ENCODE results near the gene NBPF11. TPM values are rescaled to one million over a fixed set of nuclear protein-coding genes. Genes with fewer than 3 reads are reported as not detected.

NBPF11 gene
- total RNA-seq, 4 donors from 2014 or later: 11.4 to 17.6 (median 14.1) TPM

- no peak for DNase-seq
- Histone ChIP-seq H3K4me3 (replicated peaks in 1 of 3) (no peak overlapping the region), H3K36me3 (no peaks in the 10 kb centered on the region), H3K27me3 (no peaks in the 10 kb centered on the region), H3K9me3 (no peaks in the 10 kb centered on the region), H3K4me1 (peaks cover 0 to 7% of the 10 kb centered on the region in 2 donors), H3K27ac (no peak overlapping the region)
- TF ChIP-seq, protein P1, sequence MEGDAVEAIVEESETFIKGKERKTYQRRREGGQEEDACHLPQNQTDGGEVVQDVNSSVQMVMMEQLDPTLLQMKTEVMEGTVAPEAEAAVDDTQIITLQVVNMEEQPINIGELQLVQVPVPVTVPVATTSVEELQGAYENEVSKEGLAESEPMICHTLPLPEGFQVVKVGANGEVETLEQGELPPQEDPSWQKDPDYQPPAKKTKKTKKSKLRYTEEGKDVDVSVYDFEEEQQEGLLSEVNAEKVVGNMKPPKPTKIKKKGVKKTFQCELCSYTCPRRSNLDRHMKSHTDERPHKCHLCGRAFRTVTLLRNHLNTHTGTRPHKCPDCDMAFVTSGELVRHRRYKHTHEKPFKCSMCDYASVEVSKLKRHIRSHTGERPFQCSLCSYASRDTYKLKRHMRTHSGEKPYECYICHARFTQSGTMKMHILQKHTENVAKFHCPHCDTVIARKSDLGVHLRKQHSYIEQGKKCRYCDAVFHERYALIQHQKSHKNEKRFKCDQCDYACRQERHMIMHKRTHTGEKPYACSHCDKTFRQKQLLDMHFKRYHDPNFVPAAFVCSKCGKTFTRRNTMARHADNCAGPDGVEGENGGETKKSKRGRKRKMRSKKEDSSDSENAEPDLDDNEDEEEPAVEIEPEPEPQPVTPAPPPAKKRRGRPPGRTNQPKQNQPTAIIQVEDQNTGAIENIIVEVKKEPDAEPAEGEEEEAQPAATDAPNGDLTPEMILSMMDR (IDR thresholded peaks at IDR 0.05): no peak
- no peak for TF ChIP-seq POLR2A (IDR thresholded peaks at IDR 0.05)
- 75 to 80% methylated on average over 14 to 25 of the region's 25 CpGs for WGBS, 2 donors
- intact Hi-C loops (cut with DNase I): no loop called here
Measured at GRCh38 chr1:148162363-148162762, 10.3 kb upstream of the NBPF11 start.

DNA sequence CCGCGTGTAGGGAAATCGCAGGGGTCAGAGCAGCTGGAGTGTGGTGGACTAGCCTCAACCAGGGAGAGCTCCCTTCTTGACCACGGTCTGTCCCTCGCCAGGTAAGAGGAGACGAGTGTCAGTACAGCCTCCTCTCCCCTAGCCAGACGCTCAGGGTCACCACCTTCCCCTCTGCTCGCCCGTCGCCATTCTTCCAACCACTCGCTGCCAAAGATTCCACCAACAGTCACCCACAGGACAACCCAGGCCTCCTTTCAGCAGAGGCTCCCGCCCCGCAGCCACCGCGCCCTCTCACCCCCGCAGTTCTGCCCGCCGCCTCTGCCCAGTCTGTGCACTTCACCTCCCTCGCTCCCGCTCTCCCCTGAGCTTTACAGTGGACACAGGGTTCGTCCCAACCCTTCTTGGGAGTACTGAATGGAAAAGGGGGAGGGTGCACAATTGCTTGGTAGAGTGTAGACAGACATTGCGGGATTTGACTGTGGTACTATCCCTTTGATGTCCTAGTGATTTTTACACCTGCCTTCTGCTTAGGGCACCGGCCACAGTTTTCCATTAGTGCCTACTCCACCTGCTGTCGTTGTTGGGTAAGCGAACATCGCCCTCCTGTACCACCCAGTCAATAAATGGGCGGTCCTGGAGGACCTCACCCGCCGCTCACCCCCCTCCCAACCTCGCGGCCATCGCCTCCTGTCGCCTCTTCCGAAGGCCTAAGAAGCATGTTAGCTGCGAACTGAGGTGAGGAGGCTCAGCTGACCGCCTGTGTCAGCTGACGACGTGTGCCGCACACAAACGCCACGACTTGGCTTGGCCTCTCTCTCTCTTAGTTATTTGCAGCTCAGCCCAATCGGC, 9.2 kb upstream of the NBPF11 start:
- Histone ChIP-seq H3K4me1 (peaks cover 0 to 7% of the 10 kb centered on the region in 2 donors), H3K36me3 (no peaks in the 10 kb centered on the region), H3K27me3 (no peaks in the 10 kb centered on the region), H3K27ac (no peak overlapping the region), H3K9me3 (no peaks in the 10 kb centered on the region), H3K4me3 (replicated peaks in 1 of 3) (no peak overlapping the region)
- no peak for DNase-seq
- 52 to 72% methylated on average over 36 to 42 of the region's 42 CpGs for WGBS, 2 donors
- intact Hi-C loops (cut with DNase I): no loop called here
- TF ChIP-seq, protein P1 (IDR thresholded peaks at IDR 0.05): no peak
- TF ChIP-seq POLR2A (IDR thresholded peaks at IDR 0.05): no peak

GRCh38 chr1:148160343-148161052, 8.4 kb upstream of the NBPF11 start:
- H3K4me1 ChIP-seq: peaks cover 0 to 7% of the 10 kb centered on the region in 2 donors
- H3K4me3 ChIP-seq (replicated peaks in 1 of 3): peak overlapping the region in 1 of 3 donors; percentile 4
- intact Hi-C loops (cut with DNase I): no loop called here
- no peaks in the 10 kb centered on the region for H3K9me3 ChIP-seq
- H3K27me3 ChIP-seq: no peaks in the 10 kb centered on the region
- no peak for DNase-seq
- H3K27ac ChIP-seq: no peak overlapping the region
- TF ChIP-seq POLR2A (IDR thresholded peaks at IDR 0.05): no peak
- TF ChIP-seq, protein P1 (IDR thresholded peaks at IDR 0.05): no peak
- no peaks in the 10 kb centered on the region for H3K36me3 ChIP-seq
- 33% methylated on average over 24 to 38 of the region's 43 CpGs for WGBS, 2 donors

- no peaks in the 10 kb centered on the region for H3K27me3 ChIP-seq
- WGBS, 2 donors: 36 to 37% methylated on average over 14 to 15 of the region's 15 CpGs
Measured at GRCh38 chr1:148160048-148160342, 7.9 kb upstream of the NBPF11 start.

More at GRCh38 chr1:148160048-148160342, 7.9 kb upstream of the NBPF11 start:
- no peaks in the 10 kb centered on the region for H3K9me3 ChIP-seq
- H3K27ac ChIP-seq: no peak overlapping the region
- H3K36me3 ChIP-seq: no peaks in the 10 kb centered on the region
- H3K4me1 ChIP-seq: peaks cover 0 to 7% of the 10 kb centered on the region in 2 donors
- TF ChIP-seq POLR2A (IDR thresholded peaks at IDR 0.05): no peak
- TF ChIP-seq, protein P1 (IDR thresholded peaks at IDR 0.05): no peak
- intact Hi-C loops (cut with DNase I): no loop called here
- no peak overlapping the region for H3K4me3 ChIP-seq (replicated peaks in 1 of 3)
- DNase-seq: no peak
